ACHN (cell line): ENCODE data around the gene GALR1.
"Not testable (repeated sequence)": the region's sequence is repeated elsewhere in the genome, so short reads cannot be mapped to it uniquely, and the experiment has no call there.

Source experiments
- DNase-seq: peaks from one replicate; pipeline ENCODE4 v3.0.0-alpha.2; 2015
- in situ Hi-C: cut with HindIII; loops from 2 replicates; pipeline ENCODE4 v1.10.0; 2017; ENCODE audit warnings: low sequenced_read_pairs, low pct_ligation_motif_present, low pct_unique_long_range_greater_than_20kb

GALR1 gene

GRCh38 chr18:77249569-77250500 lies at the start of gene GALR1:
Gene GALR1 (plus strand): TSS chr18:77249848. CDS start chr18:77250549, 701 bp downstream.
- no peak for DNase-seq
- in situ Hi-C loops: no loop called here

GRCh38 chr18:77201506-77201905 lies 48.1 kb upstream of the GALR1 start:
- no peak for DNase-seq
- in situ Hi-C loops: no loop called here

GRCh38 chr18:77202329-77202728 lies 47.3 kb upstream of the GALR1 start:
- DNase-seq: no peak
- in situ Hi-C loops: no loop called here

GRCh38 chr18:77203071-77203470 lies 46.6 kb upstream of the GALR1 start:
- no peak for DNase-seq
- in situ Hi-C loops: no loop called here

DNA sequence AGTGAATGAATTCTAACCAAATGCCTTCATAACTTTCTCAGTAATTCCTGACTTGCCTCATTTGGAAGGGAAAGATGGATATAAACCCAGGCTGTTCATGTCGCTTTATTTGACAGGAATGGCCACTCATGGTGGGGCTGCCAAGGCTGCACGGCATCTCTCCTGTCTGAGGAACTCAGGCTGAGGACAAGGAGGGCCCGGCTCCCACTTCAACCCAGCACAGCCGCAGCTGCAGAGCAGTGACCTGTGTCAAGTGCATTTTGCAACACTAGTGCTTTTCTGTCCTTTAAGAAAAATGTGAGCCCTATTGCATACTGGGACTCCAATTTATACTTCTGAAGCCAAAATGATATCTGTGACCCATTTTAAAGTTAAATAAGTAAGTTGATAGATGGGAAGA lies 45.8 kb upstream of the GALR1 start:
- DNase-seq: no peak
- in situ Hi-C loops: no loop called here

- DNase-seq: no peak
- in situ Hi-C loops: no loop called here
Observed at GRCh38 chr18:77205769-77206168, 43.9 kb upstream of the GALR1 start.

- in situ Hi-C loops: no loop called here
- DNase-seq: no peak
Observed at GRCh38 chr18:77206676-77207374, 42.8 kb upstream of the GALR1 start.

- in situ Hi-C loops: no loop called here
Observed at GRCh38 chr18:77207540-77207939, 42.1 kb upstream of the GALR1 start.

GRCh38 chr18:77208964-77209363 lies 40.7 kb upstream of the GALR1 start:
- peak; percentile 24 for DNase-seq
- in situ Hi-C loops: no loop called here

More at GRCh38 chr18:77207540-77207939, 42.1 kb upstream of the GALR1 start:
- peak; percentile 69 for DNase-seq

DNA sequence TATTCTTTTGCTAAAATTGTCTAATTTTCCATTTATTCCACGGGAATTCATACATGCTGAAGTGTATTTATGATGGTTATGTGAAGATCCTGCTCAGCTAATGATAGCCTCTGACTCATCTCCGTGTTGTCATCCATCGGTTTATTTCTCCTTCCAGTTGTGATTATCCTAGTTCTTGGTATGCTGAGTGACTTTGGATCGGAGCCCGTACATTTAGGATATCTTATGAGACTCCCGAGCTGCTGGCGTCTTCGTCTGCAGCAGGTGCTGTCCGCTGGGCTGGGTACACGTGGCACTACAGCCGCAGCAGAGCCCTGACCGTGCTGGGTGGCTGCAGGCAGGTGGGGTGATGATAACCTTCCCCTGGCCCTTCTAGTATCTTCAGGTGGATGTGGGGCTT lies 40.1 kb upstream of the GALR1 start:
- in situ Hi-C loops: no loop called here
- no peak for DNase-seq

- no peak for DNase-seq
- in situ Hi-C loops: no loop called here
Observed at GRCh38 chr18:77210249-77210648, 39.4 kb upstream of the GALR1 start.

- no peak for DNase-seq
- in situ Hi-C loops: no loop called here
Observed at GRCh38 chr18:77218642-77219041, 31.0 kb upstream of the GALR1 start.

- no peak for DNase-seq
- in situ Hi-C loops: no loop called here
Observed at GRCh38 chr18:77220726-77221125, 28.9 kb upstream of the GALR1 start.

- in situ Hi-C loops: no loop called here
- no peak for DNase-seq
Observed at GRCh38 chr18:77222464-77222863, 27.2 kb upstream of the GALR1 start.

- DNase-seq: no peak
- in situ Hi-C loops: no loop called here
Observed at GRCh38 chr18:77223221-77223639, 26.4 kb upstream of the GALR1 start.

DNA sequence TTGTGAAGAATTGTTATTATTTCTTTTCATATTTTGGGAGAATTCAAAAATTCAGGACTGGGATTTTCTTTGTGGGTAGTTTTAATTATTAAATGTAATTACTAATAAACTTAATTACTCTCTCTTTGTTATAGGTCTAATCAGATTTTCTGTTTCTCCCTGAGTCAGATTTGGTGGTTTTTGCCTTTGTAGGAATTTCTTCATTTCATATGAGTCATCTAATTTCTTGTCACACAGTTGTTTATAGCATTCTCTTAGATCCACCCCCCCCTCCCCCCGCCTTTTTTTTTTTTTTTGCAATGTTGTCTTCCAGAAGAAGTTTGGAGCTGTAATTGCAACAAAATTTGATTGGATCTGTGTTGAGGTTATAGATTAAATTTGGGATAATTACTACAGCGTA lies 26.0 kb upstream of the GALR1 start:
- in situ Hi-C loops: no loop called here
- no peak for DNase-seq

DNA sequence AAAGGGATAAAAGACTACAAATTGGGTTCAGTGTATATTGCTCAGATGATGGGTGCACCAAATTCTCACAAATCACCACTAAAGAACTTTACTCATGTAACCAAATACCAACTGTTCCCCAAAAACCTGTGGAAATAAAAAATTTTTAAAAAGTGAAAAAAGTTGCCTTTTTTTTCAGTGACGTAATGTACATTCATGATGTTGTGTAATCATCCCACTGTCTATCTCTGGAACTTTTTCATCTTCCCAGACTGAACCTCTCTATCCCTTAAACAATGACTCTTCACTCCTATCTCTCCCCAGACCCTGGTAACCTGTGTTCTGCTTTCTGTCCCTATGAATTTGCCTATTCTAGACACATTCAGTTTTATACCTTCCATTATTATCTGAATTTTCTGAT lies 19.0 kb upstream of the GALR1 start:
- DNase-seq: no peak
- in situ Hi-C loops: no loop called here

DNA sequence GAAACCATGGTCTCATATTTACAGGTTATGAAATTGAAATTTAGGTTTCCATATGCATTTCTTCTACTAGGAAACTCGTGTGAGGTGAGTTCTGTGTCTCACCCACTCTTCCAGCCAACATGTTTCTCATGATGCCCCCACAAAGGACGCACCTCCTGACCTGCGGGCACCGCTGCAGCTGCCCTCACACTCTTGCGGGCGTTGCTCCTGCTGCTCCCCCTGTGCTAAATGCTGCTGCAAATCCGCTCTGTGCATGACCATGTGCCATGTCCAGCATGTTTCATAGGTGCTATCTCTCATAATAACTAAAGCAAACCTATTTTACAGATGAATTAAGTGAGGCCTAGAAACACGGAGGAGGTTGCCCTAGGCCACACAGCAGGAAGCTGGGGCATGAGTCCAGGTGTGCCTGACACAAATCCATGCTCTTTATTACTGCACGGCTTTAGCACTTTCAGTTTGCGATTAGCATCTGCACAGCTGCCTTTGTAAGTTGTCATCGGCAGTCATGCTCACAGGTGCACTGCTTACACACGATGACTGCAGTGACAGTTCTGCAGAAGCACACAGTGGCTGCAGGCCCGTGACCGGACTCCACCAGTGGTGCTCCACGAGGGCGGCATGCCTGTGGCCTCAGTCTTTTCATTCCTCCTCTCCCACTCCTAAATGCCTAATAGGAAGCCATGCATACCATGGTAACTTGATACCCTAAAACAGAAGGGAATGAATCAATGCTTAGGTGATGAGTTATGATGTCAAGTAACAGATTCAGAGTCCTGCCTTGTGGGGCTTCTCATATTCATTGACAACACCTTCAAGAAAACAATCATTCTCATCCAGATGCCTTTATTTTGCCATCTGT lies 14.9 kb upstream of the GALR1 start:
- in situ Hi-C loops: no loop called here
- no peak for DNase-seq

GRCh38 chr18:77239285-77239684 lies 10.4 kb upstream of the GALR1 start:
- in situ Hi-C loops: not testable (repeated sequence)

More at GRCh38 chr18:77239285-77239684, 10.4 kb upstream of the GALR1 start:
- DNase-seq: not testable (repeated sequence)
